A549 (cell line): ENCODE data around the gene MBNL1. TPM values are rescaled to one million over a fixed set of nuclear protein-coding genes. Genes with fewer than 3 reads are reported as not detected.

Source experiments
- BCL3 ChIP-seq: fragments of >200 bp; sonication (Bioruptor Twin); formaldehyde crosslinking; IDR thresholded peaks from 3 replicates; pipeline ENCODE4 v1.6.1; 2016
- CEBPB ChIP-seq, 2 experiments: fragments of >200 bp in 1 of 2; sonication (Bioruptor Twin) in 1 of 2; formaldehyde crosslinking in 1 of 2; IDR thresholded peaks; 2 replicates each; pipeline ENCODE4 v1.6.1; 2012 to 2016
- CHD2 ChIP-seq: fragments of 150-350 bp; IDR thresholded peaks from 2 replicates; pipeline ENCODE4 v1.6.1; 2014; ENCODE audit warnings: low read length; ENCODE audit not compliant: partially characterized antibody
- CHD4 ChIP-seq: fragments of 200-600 bp; sonication (generic); IDR thresholded peaks from 2 replicates; pipeline ENCODE4 v1.6.1; 2016; ENCODE audit warnings: antibody characterized with exemption, mild to moderate bottlenecking, borderline replicate concordance
- CTCF ChIP-seq: fragments of >200 bp; sonication (Bioruptor Twin); formaldehyde crosslinking; IDR thresholded peaks from 3 replicates; pipeline ENCODE4 v1.5.1; 2016
- EHF ChIP-seq: fragments of 250-450 bp; sonication (Bioruptor Pico); IDR thresholded peaks from 2 replicates; pipeline ENCODE4 v1.5.0; 2020; ENCODE audit warnings: mild to moderate bottlenecking
- EHMT2 ChIP-seq: fragments of 200-600 bp; sonication (generic); IDR thresholded peaks from 2 replicates; pipeline ENCODE4 v1.6.1; 2016; ENCODE audit warnings: antibody characterized with exemption, low read depth, mild to moderate bottlenecking, moderate library complexity
- EP300 ChIP-seq, 2 experiments: fragments of >200 bp; sonication (Bioruptor Twin); formaldehyde crosslinking; IDR thresholded peaks; 2 replicates in 1 of 2; 3 replicates in 1 of 2; pipeline ENCODE4 v1.6.1; 2016 to 2017
- ESRRA ChIP-seq: fragments of 150-350 bp; IDR thresholded peaks from 2 replicates; pipeline ENCODE4 v1.6.1; 2014; ENCODE audit warnings: mild to moderate bottlenecking, low read length, borderline replicate concordance
- FOSL2 ChIP-seq, 2 experiments: fragments of 450-650 bp in 1 of 2; fragments of >200 bp in 1 of 2; sonication (Bioruptor Twin) in 1 of 2; formaldehyde crosslinking; IDR thresholded peaks; 2 replicates each; pipeline versions ENCODE4 v1.5.0 to v1.6.1; 2016 to 2020; ENCODE audit warnings: mild to moderate bottlenecking in 1 of 2, moderate library complexity in 1 of 2
- FOXS1 ChIP-seq: fragments of 250-450 bp; sonication (Bioruptor Pico); IDR thresholded peaks from 2 replicates; pipeline ENCODE4 v1.5.0; 2020; ENCODE audit warnings: mild to moderate bottlenecking, moderate library complexity
- HES2 ChIP-seq: fragments of >200 bp; sonication (Bioruptor Twin); formaldehyde crosslinking; IDR thresholded peaks from 2 replicates; pipeline ENCODE4 v1.6.1; 2016
- JUNB ChIP-seq: fragments of >200 bp; sonication (Bioruptor Twin); formaldehyde crosslinking; IDR thresholded peaks from 2 replicates; pipeline ENCODE4 v1.6.1; 2016
- KDM1A ChIP-seq: fragments of 200-600 bp; sonication (generic); IDR thresholded peaks from 2 replicates; pipeline ENCODE4 v1.6.1; 2016; ENCODE audit warnings: low read depth, mild to moderate bottlenecking
- MAX ChIP-seq: IDR thresholded peaks from 2 replicates; pipeline ENCODE4 v1.6.1; 2012
- NFE2L2 ChIP-seq: fragments of 150-350 bp; conservative IDR thresholded peaks from 2 replicates; pipeline ENCODE4 v1.6.1; 2014; ENCODE audit warnings: low read length
- PBX3 ChIP-seq: IDR thresholded peaks from 2 replicates; pipeline ENCODE4 v1.6.1; 2012
- RAD21 ChIP-seq, 2 experiments: fragments of >200 bp in 1 of 2; sonication (Bioruptor Twin) in 1 of 2; formaldehyde crosslinking in 1 of 2; IDR thresholded peaks in 1 of 2; conservative IDR thresholded peaks in 1 of 2; 2 replicates in 1 of 2; 3 replicates in 1 of 2; pipeline ENCODE4 v1.6.1; 2012 to 2018; ENCODE audit warnings: inconsistent platforms in 1 of 2
- REST ChIP-seq: fragments of 200-600 bp; sonication (generic); IDR thresholded peaks from 2 replicates; pipeline ENCODE4 v1.6.1; 2016; ENCODE audit warnings: antibody characterized with exemption, mild to moderate bottlenecking, moderate library complexity
- RNF2 ChIP-seq: fragments of 200-600 bp; sonication (generic); IDR thresholded peaks from 2 replicates; pipeline ENCODE4 v1.6.1; 2016; ENCODE audit warnings: low read depth, mild to moderate bottlenecking, antibody characterized with exemption, moderate library complexity, borderline replicate concordance
- SMC3 ChIP-seq: fragments of >200 bp; sonication (Bioruptor Twin); formaldehyde crosslinking; IDR thresholded peaks from 3 replicates; pipeline ENCODE4 v1.6.1; 2018; ENCODE audit warnings: inconsistent platforms
- SREBF2 ChIP-seq: fragments of 450-650 bp; IDR thresholded peaks from 2 replicates; pipeline ENCODE4 v1.6.1; 2014; ENCODE audit warnings: mild to moderate bottlenecking, moderate library complexity
- TP53 ChIP-seq: fragments of 250-450 bp; sonication (Bioruptor Pico); IDR thresholded peaks from 2 replicates; pipeline ENCODE4 v1.5.0; 2021; ENCODE audit warnings: mild to moderate bottlenecking, moderate library complexity
- USF2 ChIP-seq: fragments of 450-650 bp; IDR thresholded peaks from 2 replicates; pipeline ENCODE4 v1.6.1; 2014; ENCODE audit warnings: antibody characterized with exemption
- ZSCAN20 ChIP-seq: fragments of 250-450 bp; sonication (Bioruptor Pico); IDR thresholded peaks from 2 replicates; pipeline ENCODE4 v1.8.0; 2022; ENCODE audit warnings: mild to moderate bottlenecking, moderate library complexity
- polyA plus RNA-seq, 4 experiments: library from polyadenylated mRNA; depleted of rRNA in 3 of 4; stranded (reverse); fragments of >200 nt; fragmentation: RNase III in 1 of 4; extraction: RNeasy Plus Mini Kit Qiagen cat#74134 plus additional on column Dnase treatment in 1 of 4; gene quantifications; 2 replicates in 3 of 4; 3 replicates in 1 of 4; pipeline ENCODE4 v1.2.3, GENCODE V29; 2011 to 2017

Gene MBNL1
- polyA plus RNA-seq, 2 of the 4 experiments (the other 2 are of a cell fraction): 60.5 to 92.5 TPM

- TF ChIP-seq REST (no peak), CEBPB (IDR thresholded peaks at IDR 0.05) (peak; percentile 96 to 98), MAX (peak; percentile 77; the same call in 1 of the 2 replicates), CHD4 (no peak), TP53 (CRISPR knock-in tag) (no peak), KDM1A (no peak), RNF2 (no peak), JUNB (peak; percentile 85), SREBF2 (no peak), RAD21 (conservative IDR thresholded peaks at IDR 0.05 in 1 of 2, IDR thresholded peaks at IDR 0.05 in 1 of 2) (peak in 1 of 2 experiments; percentile 5; a peak in 2 of 5 replicates), ZSCAN20 (CRISPR knock-in tag) (no peak), FOSL2 (IDR thresholded peaks at IDR 0.05) (peak; percentile 57; the same call in 1 of the 2 replicates), FOSL2 (CRISPR knock-in tag; IDR thresholded peaks at IDR 0.05) (peak; percentile 95), BCL3 (peak; percentile 85; the same call in 2 of the 3 replicates), CHD2 (no peak), PBX3 (no peak), USF2 (peak; percentile 68), EP300 (IDR thresholded peaks at IDR 0.05) (peak; percentile 49 to 60; a peak in 3 of 5 replicates), HES2 (0 out of 2 replicates have a peak, but pooled peaks have one; percentile 54), NFE2L2 (no peak), EHMT2 (no peak), EHF (CRISPR knock-in tag) (no peak), ESRRA (no peak), CTCF (no peak), FOXS1 (peak; percentile 69; the same call in 1 of the 2 replicates), SMC3 (peak; percentile 29; the same call in 2 of the 3 replicates)
Observed at GRCh38 chr3:152258448-152259393, 10.0 kb upstream of the MBNL1 start (continued).
